Pulmonary artery endothelial cell (primary cell): Measurements from ENCODE around the gene GFRA3. TPM values are rescaled to one million over a fixed set of nuclear protein-coding genes. Genes with fewer than 3 reads are reported as not detected.
"Not testable (repeated sequence)": the region's sequence is repeated elsewhere in the genome, so short reads cannot be mapped to it uniquely, and the experiment has no call there.

Source experiments
- DNase-seq: peaks from one replicate; pipeline ENCODE4 v3.0.0-alpha.2; 2011; ENCODE audit warnings: low read depth, low spot score
- total RNA-seq: library from RNA; depleted of rRNA; stranded (reverse); fragments of >200 nt; gene quantifications from 2 replicates; pipeline ENCODE4 v1.2.3, GENCODE V29; 2014

GFRA3 gene
- total RNA-seq, 1 donor from 2014 or later = not detected

DNA sequence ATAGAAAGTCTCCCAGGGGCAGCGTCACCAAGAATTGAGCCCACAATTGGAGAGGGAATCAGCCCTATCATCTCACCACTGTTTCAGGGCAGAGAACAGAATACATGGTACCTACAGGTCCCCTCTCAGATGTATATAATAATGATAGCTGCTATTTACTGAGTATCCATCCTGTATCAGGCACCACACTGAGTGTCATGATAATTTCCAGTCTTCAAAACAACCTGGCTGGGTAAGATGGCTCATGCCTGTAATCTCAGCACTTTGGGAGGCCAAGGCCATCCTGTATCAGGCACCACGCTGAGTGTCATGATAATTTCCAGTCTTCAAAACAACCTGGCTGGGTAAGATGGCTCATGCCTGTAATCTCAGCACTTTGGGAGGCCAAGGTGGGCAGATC is 26.6 kb downstream of the GFRA3 start:
- not testable (repeated sequence) for DNase-seq

GRCh38 chr5:138246822-138247221 is 27.6 kb downstream of the GFRA3 start:
- DNase-seq = no peak

GRCh38 chr5:138246334-138246733 is 28.1 kb downstream of the GFRA3 start:
- no peak for DNase-seq

GRCh38 chr5:138245717-138246116 is 28.7 kb downstream of the GFRA3 start:
- DNase-seq = no peak

DNA sequence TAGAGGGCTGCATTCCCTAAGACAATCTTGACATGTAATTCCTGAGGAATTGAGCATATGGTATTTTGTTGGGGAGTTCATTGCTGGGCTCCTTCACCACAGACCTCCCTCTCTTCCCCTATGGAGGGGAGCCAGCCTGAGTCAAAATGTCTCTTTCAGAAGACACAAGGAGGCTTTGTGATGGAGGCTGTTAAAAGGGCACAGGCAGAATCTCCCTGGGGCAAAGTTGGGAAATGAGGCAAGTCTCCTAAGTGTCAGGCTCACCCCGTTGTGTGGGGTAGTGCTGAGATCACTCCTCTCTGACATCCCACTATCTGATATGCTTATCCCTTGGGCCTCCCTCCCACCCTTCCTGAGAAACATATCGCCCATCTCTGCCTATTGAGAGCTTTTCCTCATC is 30.6 kb downstream of the GFRA3 start:
- no peak for DNase-seq

- no peak for DNase-seq
Measured at GRCh38 chr5:138241688-138242571, 32.5 kb downstream of the GFRA3 start.

DNA sequence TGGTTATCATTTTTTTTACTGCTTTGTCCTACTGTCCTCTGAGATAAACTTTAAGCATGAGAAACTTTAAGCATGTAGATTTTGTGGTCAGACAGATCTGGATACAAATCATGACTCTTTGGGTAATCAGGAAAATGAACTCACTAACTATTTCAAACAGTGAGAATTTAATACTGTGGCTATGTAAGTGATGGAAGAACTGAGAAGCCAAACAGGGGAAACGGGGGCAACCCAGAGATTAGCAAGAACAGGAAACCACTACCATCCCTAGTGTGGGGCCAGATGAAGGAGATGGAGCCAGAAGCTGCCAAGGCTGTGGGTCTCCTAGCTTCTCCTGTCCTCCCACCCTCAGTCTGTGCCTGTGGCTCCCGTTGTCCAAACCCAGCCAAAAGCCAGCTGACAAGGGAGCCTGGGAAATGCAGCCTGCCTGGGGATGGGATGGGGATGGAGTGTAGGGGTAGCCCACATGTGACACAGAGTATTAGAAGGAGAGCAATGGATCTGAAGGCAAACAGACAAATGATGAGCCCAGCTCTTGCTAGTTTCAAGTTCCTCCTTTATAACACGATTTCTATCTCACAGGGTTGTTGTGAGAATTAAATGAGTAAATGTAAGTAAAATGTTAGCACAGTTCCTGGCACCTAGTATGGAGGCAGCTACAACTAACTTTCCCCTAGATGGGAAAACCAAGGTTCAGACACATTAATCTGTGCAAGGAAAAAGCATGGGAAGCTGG is 33.6 kb downstream of the GFRA3 start:
- no peak for DNase-seq

DNA sequence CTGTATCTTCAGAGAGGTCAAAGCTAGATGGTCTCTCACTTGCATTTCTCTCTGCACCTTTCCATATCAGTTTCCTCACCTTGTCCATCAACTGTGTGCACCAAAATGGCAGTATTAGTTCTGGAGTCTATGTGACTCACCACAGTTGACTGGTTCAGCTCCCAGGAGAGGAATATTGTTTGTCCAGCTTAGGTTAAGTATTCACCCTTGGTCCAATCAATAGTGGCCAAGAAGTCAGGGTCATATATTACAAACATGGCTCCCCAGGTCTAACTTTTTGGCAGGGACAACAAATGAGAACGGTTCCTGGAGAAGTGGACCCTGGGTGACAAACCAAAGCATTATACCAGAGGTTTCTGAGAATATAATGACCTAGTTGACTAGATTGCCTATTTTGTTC is 36.4 kb downstream of the GFRA3 start:
- no peak for DNase-seq

GRCh38 chr5:138234651-138235050 is 39.8 kb downstream of the GFRA3 start:
- no peak for DNase-seq

GRCh38 chr5:138233280-138233679 is 41.1 kb downstream of the GFRA3 start:
- no peak for DNase-seq

DNA sequence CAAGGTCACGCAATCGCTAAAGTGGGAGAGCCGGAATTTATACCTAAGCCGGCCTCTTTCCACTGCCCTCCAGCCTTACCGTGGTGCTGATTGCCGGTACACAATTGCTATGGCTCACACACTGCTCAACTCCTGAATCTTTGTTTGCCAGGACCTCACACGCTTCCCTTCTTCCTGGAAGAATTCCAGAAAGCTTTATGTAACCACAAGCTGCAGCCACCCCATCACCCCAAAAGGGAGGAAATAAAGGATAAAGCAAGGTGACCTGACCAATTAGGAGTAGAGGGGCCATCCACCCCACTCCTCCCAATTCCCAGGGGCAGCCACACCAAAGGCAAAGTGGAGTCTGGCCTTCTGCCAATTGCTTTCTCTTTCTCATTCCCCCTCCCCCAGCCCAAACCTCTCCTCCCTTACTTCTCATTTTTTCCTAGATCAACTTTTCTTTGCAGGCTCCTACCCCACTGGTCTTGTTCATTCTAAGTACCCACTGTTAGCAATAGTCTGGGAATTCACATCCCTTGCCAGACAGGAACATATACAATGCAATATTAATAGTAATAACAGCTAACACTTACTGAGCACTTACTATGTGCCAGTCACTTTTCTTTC is 43.3 kb downstream of the GFRA3 start:
- no peak for DNase-seq

- no peak for DNase-seq
Measured at GRCh38 chr5:138230261-138230660, 44.2 kb downstream of the GFRA3 start.

DNA sequence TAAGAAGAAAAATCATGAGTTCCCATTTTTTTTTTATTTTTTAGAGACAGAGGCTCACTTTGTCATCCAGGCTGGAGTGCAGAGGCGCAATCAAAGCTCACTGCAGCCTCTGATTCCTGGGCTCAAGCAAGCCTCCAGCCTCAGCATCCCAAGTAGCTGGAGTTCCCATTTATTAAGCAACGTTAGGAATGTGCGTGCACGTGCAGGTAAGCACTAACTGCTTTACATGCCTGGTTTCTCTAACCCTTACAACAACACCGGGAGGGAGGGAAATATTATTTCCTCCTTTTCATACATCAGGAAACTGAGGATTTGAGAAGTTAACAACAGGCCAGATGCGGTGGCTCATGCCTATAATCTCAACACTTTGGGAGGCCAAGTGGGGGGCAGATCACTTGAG is 45.0 kb downstream of the GFRA3 start:
- DNase-seq = no peak

DNA sequence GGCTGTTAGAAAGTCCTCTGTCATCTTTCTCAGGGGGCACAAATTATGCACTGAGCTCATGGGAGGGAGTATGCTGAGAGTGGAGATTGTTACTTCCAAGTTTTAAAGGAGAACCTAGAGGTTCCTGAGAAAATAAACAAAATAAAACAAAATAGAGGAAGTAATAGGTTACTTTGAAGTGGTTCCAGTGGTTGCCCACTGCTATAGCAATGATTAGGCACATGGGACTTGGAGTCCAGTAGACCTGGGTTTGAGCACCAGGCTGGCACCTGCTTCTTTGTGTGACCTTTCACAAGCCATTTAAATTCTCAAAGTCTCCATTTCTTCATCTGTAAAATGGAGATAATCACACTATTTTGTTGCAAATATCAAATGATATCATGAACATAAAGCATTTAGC is 47.5 kb downstream of the GFRA3 start:
- DNase-seq = no peak

GRCh38 chr5:138224712-138225111 is 49.7 kb downstream of the GFRA3 start:
- DNase-seq = no peak

DNA sequence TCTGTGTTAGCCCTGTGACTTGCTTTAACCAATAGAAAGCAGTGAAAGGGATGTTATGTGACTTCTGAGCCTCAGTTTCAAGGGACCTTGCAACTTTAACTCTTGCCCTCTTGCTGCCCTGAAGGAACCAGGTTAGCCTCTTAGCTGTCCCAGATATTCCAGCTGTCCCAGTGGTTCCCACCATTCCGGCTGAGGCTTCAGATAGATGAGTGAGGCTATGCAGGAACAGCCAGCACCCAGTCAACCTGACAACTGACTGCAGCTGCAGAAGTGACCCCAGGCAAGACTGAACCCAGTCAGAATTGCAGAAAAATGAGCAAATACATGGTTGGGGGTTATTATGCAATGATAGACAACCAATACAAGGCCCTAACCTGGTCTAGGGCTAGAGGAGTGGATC is 50.9 kb downstream of the GFRA3 start:
- DNase-seq = no peak

GRCh38 chr5:138216799-138217198 is 57.6 kb downstream of the GFRA3 start:
- no peak for DNase-seq

- DNase-seq = peak; percentile 93
Measured at GRCh38 chr5:138213161-138214029, 61.0 kb downstream of the GFRA3 start, which contains the start of gene CDC23. Gene CDC23, minus strand, starts transcription at chr5:138213323. Its CDS starts 11 bp downstream, at chr5:138213312.

GRCh38 chr5:138212828-138213160 is 61.6 kb downstream of the GFRA3 start:
- DNase-seq = no peak

DNA sequence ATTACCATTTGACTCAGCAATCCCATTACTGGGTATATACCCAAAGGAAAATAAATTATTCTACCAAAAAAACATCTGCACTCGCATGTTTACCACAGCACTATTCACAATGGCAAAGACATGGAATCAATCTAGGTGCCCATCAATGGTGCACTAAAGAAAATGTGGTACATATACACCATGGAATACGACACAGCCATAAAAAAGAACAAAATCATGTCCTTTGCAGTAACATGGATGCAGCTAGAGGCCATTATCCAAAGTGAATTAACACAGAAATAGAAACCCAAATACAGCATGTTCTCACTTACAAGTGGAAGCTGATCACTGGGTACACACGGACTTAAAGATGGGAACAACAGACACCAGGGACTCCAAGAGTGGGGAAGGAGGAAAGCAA is 63.4 kb downstream of the GFRA3 start:
- no peak for DNase-seq
